GM12878 (cell line): Measurements from ENCODE around the gene MSL1. TPM values are rescaled to one million over a fixed set of nuclear protein-coding genes. Genes with fewer than 3 reads are reported as not detected.

Source experiments
- ATAC-seq: fragments of 200-7000 bp; cut with Tn5 transposase; 3 replicates; pipeline ENCODE4 v1.9.1; 2020; ENCODE audit warnings: mild to moderate bottlenecking, moderate library complexity
- BruUV-seq: library from RNA; stranded (reverse); fragments of 400-500 nt; replicated peaks from 2 replicates; lab custom pipeline; 2021; lab: Mats Ljungman, UMichigan
- CTCF ChIA-PET: fragments of 300-600 bp; sonication (Branson Sonifier 250); formaldehyde crosslinking; extraction: SDS; loops from one replicate; lab custom pipeline; 2021; ENCODE audit warnings: inconsistent platforms; lab: Yijun Ruan, JAX
- POLR2A ChIA-PET: fragments of 350-600 bp; formaldehyde crosslinking; extraction: SDS; loops from one replicate; lab custom pipeline; 2021; ENCODE audit warnings: inconsistent platforms; lab: Charles Lee
- RAD21 ChIA-PET: fragments of 300-600 bp; sonication (Branson Sonifier 250); formaldehyde crosslinking; loops from one replicate; lab custom pipeline; 2023; ENCODE audit warnings: antibody characterized with exemption; ENCODE audit not compliant: unreplicated experiment; lab: Charles Lee
- SMC1A ChIA-PET: fragments of 300-600 bp; sonication (Branson Sonifier 250); formaldehyde crosslinking; loops from one replicate; lab custom pipeline; 2023; ENCODE audit not compliant: unreplicated experiment, uncharacterized antibody; lab: Charles Lee
- DNase-seq: peaks from one replicate; pipeline ENCODE4 v3.0.0-alpha.2; 2011; ENCODE audit warnings: low read depth, low spot score
- FAIRE-seq: peaks from 3 replicates; lab custom pipeline; 2011; peaks lifted over from hg19 to GRCh38; lab: Jason Lieb, UNC
- H2AFZ ChIP-seq: 2 replicates; pipeline ENCODE4 v1.6.0; 2011; ENCODE audit warnings: low read depth, low read length, control low read depth; ENCODE audit not compliant: control insufficient read depth
- H3K27ac ChIP-seq: 2 replicates; pipeline ENCODE4 v1.5.1; 2011; ENCODE audit warnings: control low read depth; ENCODE audit not compliant: control insufficient read depth, insufficient read depth
- H3K27me3 ChIP-seq, 2 experiments: replicated peaks in 1 of 2; 2 replicates each; pipeline versions ENCODE4 v1.6.0 to v1.6.1; 2011; ENCODE audit warnings: low read length in 1 of 2; ENCODE audit not compliant: control insufficient read depth in 2 of 2, insufficient read depth in 2 of 2
- H3K36me3 ChIP-seq, 2 experiments: 2 replicates each; pipeline ENCODE4 v1.5.1; 2011; ENCODE audit warnings: low read length in 1 of 2; ENCODE audit not compliant: control insufficient read depth in 2 of 2, insufficient read depth in 2 of 2
- H3K4me1 ChIP-seq: 2 replicates; pipeline ENCODE4 v1.6.1; 2011; ENCODE audit warnings: mild to moderate bottlenecking, low read length, moderate library complexity, mixed read lengths; ENCODE audit not compliant: control insufficient read depth, insufficient read depth
- H3K4me2 ChIP-seq: 2 replicates; pipeline ENCODE4 v1.6.0; 2011; ENCODE audit warnings: control low read depth; ENCODE audit not compliant: control insufficient read depth, insufficient read depth
- H3K4me3 ChIP-seq: fragments of 200-600 bp; sonication (generic); 2 replicates; pipeline ENCODE4 v1.5.1; 2016
- H3K79me2 ChIP-seq: 2 replicates; pipeline ENCODE4 v1.6.0; 2011; ENCODE audit warnings: low read length; ENCODE audit not compliant: control insufficient read depth, insufficient read depth
- H3K9ac ChIP-seq: 2 replicates; pipeline ENCODE4 v1.8.0; 2011; ENCODE audit warnings: low read length, control low read depth, mixed read lengths; ENCODE audit not compliant: control insufficient read depth, insufficient read depth
- H3K9me3 ChIP-seq: replicated peaks from 3 replicates; pipeline ENCODE4 v1.5.1; 2011; ENCODE audit warnings: mild to moderate bottlenecking, low read length; ENCODE audit not compliant: control insufficient read depth, insufficient read depth
- H4K20me1 ChIP-seq: 2 replicates; pipeline ENCODE4 v1.6.0; 2011; ENCODE audit not compliant: control insufficient read depth, insufficient read depth
- ATF2 ChIP-seq: IDR thresholded peaks from 2 replicates; pipeline ENCODE4 v1.6.1; 2012; ENCODE audit warnings: low read length, inconsistent platforms
- BRCA1 ChIP-seq: IDR thresholded peaks from 2 replicates; pipeline ENCODE4 v1.6.1; 2011; ENCODE audit warnings: low read depth, low read length, improper control_type of control experiment
- CHD1 ChIP-seq: IDR thresholded peaks from 2 replicates; pipeline ENCODE4 v1.6.1; 2012; ENCODE audit warnings: low read depth, low read length, improper control_type of control experiment
- E2F8 ChIP-seq: fragments of 450-650 bp; IDR thresholded peaks from 2 replicates; pipeline ENCODE4 v1.6.1; 2018; ENCODE audit warnings: mild to moderate bottlenecking, low read depth, moderate library complexity; ENCODE audit not compliant: partially characterized antibody
- ESRRA ChIP-seq: IDR thresholded peaks from 2 replicates; pipeline ENCODE4 v1.6.1; 2012; ENCODE audit warnings: mild to moderate bottlenecking, low read length, improper control_type of control experiment
- KDM1A ChIP-seq: fragments of 200-600 bp; sonication (generic); IDR thresholded peaks from 2 replicates; pipeline ENCODE4 v1.6.1; 2016; ENCODE audit warnings: borderline replicate concordance
- LARP7 ChIP-seq: fragments of 450-650 bp; IDR thresholded peaks from 2 replicates; pipeline ENCODE4 v1.6.1; 2017; ENCODE audit warnings: mild to moderate bottlenecking
- MEF2A ChIP-seq: IDR thresholded peaks from 2 replicates; pipeline ENCODE4 v1.6.1; 2011; ENCODE audit warnings: low read depth, mild to moderate bottlenecking, low read length, moderate library complexity; ENCODE audit not compliant: insufficient read depth
- MYC ChIP-seq: IDR thresholded peaks from 2 replicates; pipeline ENCODE4 v1.6.1; 2011; ENCODE audit warnings: mild to moderate bottlenecking, low read length, moderate library complexity, inconsistent platforms; ENCODE audit not compliant: insufficient read depth, insufficient replicate concordance, insufficient read length, severe bottlenecking
- POLR2AphosphoS2 ChIP-seq: IDR thresholded peaks from 2 replicates; pipeline ENCODE4 v1.6.1; 2011; ENCODE audit warnings: low read depth, mild to moderate bottlenecking, low read length, improper control_type of control experiment, moderate library complexity
- RB1 ChIP-seq: fragments of 450-650 bp; formaldehyde crosslinking; IDR thresholded peaks from 2 replicates; pipeline ENCODE4 v1.6.1; 2017; ENCODE audit warnings: mild to moderate bottlenecking, borderline replicate concordance
- RBBP5 ChIP-seq: fragments of 200-600 bp; sonication (generic); conservative IDR thresholded peaks from 2 replicates; pipeline ENCODE4 v1.6.1; 2016
- SMC3 ChIP-seq: IDR thresholded peaks from 2 replicates; pipeline ENCODE4 v1.6.1; 2011; ENCODE audit warnings: low read length, improper control_type of control experiment, borderline replicate concordance
- SREBF2 ChIP-seq: IDR thresholded peaks from 2 replicates; pipeline ENCODE4 v1.6.1; 2012; ENCODE audit warnings: mild to moderate bottlenecking, low read length
- TCF3 ChIP-seq: IDR thresholded peaks from 2 replicates; pipeline ENCODE4 v1.6.1; 2012; ENCODE audit warnings: low read depth, mild to moderate bottlenecking, low read length, borderline replicate concordance; ENCODE audit not compliant: insufficient read depth
- ZZZ3 ChIP-seq: IDR thresholded peaks from 2 replicates; pipeline ENCODE4 v1.6.1; 2011; ENCODE audit warnings: low read depth; ENCODE audit not compliant: control insufficient read depth, insufficient read length
- WGBS: methylation state at CpG from one replicate; pipeline ENCODE4 v1.1.6; 2016; ENCODE audit warnings: low lambda C conversion rate; ENCODE audit not compliant: insufficient replicate concordance, insufficient coverage; ENCODE audit errors: missing lambda C conversion rate; 5-methylcytosine and 5-hydroxymethylcytosine counted together
- in situ Hi-C: fragments of 300-500 bp; cut with MboI; formaldehyde crosslinking; loops from 9 replicates; pipeline ENCODE4 v1.14.3; 2018; ENCODE audit warnings: mixed read lengths
- intact Hi-C: fragments of 100-400 bp; cut with micrococcal nuclease; formaldehyde crosslinking; loops from one replicate; pipeline ENCODE4 v1.14.2; 2022; ENCODE audit not compliant: unreplicated experiment
- polyA plus RNA-seq, 11 experiments: library from polyadenylated mRNA; depleted of rRNA in 4 of 11; unstranded in 6 of 11; stranded (reverse) in 5 of 11; fragments of >200 nt; fragmentation: Nextera tagmentation in 4 of 11; fragmentation: Illumina TruSeq in 1 of 11; extraction: Ambion mirVana in 4 of 11; extraction: Trizol in 1 of 11; gene quantifications; 1 replicate in 1 of 11; 2 replicates in 10 of 11; pipeline versions ENCODE4 v1.2.1 to v1.2.3, GENCODE V29; 2011 to 2016; ENCODE audit warnings: inconsistent platforms in 2 of 11, missing spikeins in 2 of 11, low read depth in 1 of 11
- total RNA-seq, 4 experiments: library from RNA; depleted of rRNA in 3 of 4; stranded (reverse); fragments of >200 nt in 3 of 4; fragmentation: Illumina TruSeq in 1 of 4; extraction: Trizol in 1 of 4; gene quantifications; 2 replicates each; pipeline versions ENCODE4 v1.2.1 to v1.2.3, GENCODE V29; 2013 to 2021
- TF ChIP-seq, protein P1 (sequence below): IDR thresholded peaks from 2 replicates; pipeline ENCODE4 v1.6.1; 2011; ENCODE audit warnings: low read depth, low read length, improper control_type of control experiment, borderline replicate concordance

MSL1 gene
- total and polyA plus RNA-seq, 10 of the 15 experiments (the other 5 are each of a cell fraction or from before 2014, with no cell fraction given), result 6.1 to 95.2 (median 51.8) TPM

GRCh38 chr17:40089077-40089895, 32.5 kb upstream of the MSL1 start:
- no peak overlapping the region for H3K9ac ChIP-seq
- ATAC-seq, result no peak
- BruUV-seq, result no TSS peak
- no peak overlapping the region for H3K4me3 ChIP-seq
- TF ChIP-seq KDM1A, result no peak
- no peak for TF ChIP-seq RBBP5
- no peak for TF ChIP-seq LARP7
- no peak for TF ChIP-seq BRCA1
- TF ChIP-seq MYC, result no peak
- TF ChIP-seq MEF2A, result no peak
- TF ChIP-seq TCF3, result no peak
- TF ChIP-seq, protein P1, sequence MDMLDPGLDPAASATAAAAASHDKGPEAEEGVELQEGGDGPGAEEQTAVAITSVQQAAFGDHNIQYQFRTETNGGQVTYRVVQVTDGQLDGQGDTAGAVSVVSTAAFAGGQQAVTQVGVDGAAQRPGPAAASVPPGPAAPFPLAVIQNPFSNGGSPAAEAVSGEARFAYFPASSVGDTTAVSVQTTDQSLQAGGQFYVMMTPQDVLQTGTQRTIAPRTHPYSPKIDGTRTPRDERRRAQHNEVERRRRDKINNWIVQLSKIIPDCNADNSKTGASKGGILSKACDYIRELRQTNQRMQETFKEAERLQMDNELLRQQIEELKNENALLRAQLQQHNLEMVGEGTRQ, result no peak
- no peak for TF ChIP-seq RB1
- TF ChIP-seq ESRRA, result no peak
- TF ChIP-seq ZZZ3, result no peak
- no peak for TF ChIP-seq SMC3
- no peak for TF ChIP-seq E2F8
- TF ChIP-seq POLR2AphosphoS2, result no peak
- no peak for TF ChIP-seq ATF2
- TF ChIP-seq CHD1, result no peak
- TF ChIP-seq SREBF2, result no peak
- H3K27ac ChIP-seq, result no peak overlapping the region
- no peak for DNase-seq
- H3K27me3 ChIP-seq, result no peaks in the 10 kb centered on the region
- in situ Hi-C loops (no loop called here), intact Hi-C loops (no loop called here)
- ChIA-PET SMC1A (interaction anchor here (0.9 kb wide), 1 partner anchor 76 kb away, joined by 3 read pairs; no protein-coding TSS in a partner anchor), RAD21 (no interaction called here), POLR2A (no interaction called here), CTCF (interaction anchor here (0.9 to 1.8 kb wide), 6 partner anchors 13 to 78 kb away, joined by 3 to 9 read pairs (median 4); no protein-coding TSS in a partner anchor)
- H3K36me3 ChIP-seq, result peaks cover 0 to 3% of the 10 kb centered on the region in 2 experiments; a peak in 2 of 4 replicates
- no peak for FAIRE-seq
- 77% methylated on average over 18 of the region's 26 CpGs for whole genome bisulfite sequencing
- no peaks in the 10 kb centered on the region for H3K79me2 ChIP-seq
- no peaks in the 10 kb centered on the region for H3K4me1 ChIP-seq
- H3K9me3 ChIP-seq, result no peaks in the 10 kb centered on the region
- no peaks in the 10 kb centered on the region for H4K20me1 ChIP-seq
- H2AFZ ChIP-seq, result no peak overlapping the region
- H3K4me2 ChIP-seq, result no peak overlapping the region
